K562 (cell line): ENCODE measurements around the gene ABHD5. TPM values are rescaled to one million over a fixed set of nuclear protein-coding genes. Genes with fewer than 3 reads are reported as not detected.

Experiments used
- ATAC-seq: fragments of 200-7000 bp; cut with Tn5 transposase; 3 replicates; pipeline ENCODE4 v1.9.1; 2020; ENCODE audit warnings: moderate library complexity
- BruUV-seq: library from RNA; stranded (reverse); fragments of 400-500 nt; replicated peaks from 2 replicates; lab custom pipeline; 2021; lab: Mats Ljungman, UMichigan
- CTCF ChIA-PET: fragments of 300-600 bp; formaldehyde crosslinking; extraction: SDS; loops from one replicate; lab custom pipeline; 2021; ENCODE audit warnings: low intra/inter-chr PET ratio; lab: Yijun Ruan, JAX
- POLR2A ChIA-PET: fragments of 300-600, 350-650 bp; sonication (Branson Sonifier 250); formaldehyde crosslinking; extraction: SDS; loops from one replicate; lab custom pipeline; 2021; ENCODE audit warnings: antibody characterized with exemption, inconsistent platforms; lab: Yijun Ruan, JAX
- DNase-seq, 4 experiments: peaks; one replicate each; pipeline versions ENCODE4 v3.0.0 to v3.0.0-alpha.2; 2011 to 2018; ENCODE audit warnings: low spot score in 3 of 4, mixed read lengths in 3 of 4; ENCODE audit errors: extremely low read depth in 1 of 4
- FAIRE-seq: peaks from 2 replicates; lab custom pipeline; 2011; peaks lifted over from hg19 to GRCh38; lab: Jason Lieb, UNC
- H2AFZ ChIP-seq: 2 replicates; pipeline ENCODE4 v1.6.0; 2011; ENCODE audit warnings: low read depth, low read length, control low read depth, inconsistent platforms
- H3K27ac ChIP-seq: fragments of 200-600 bp; 3 replicates; pipeline ENCODE4 v1.8.0; 2011; ENCODE audit warnings: low read depth, mild to moderate bottlenecking, control low read depth, inconsistent platforms, low read length, moderate library complexity, mixed read lengths; ENCODE audit errors: extremely low read depth
- H3K27me3 ChIP-seq, 2 experiments: fragments of 300-600 bp in 1 of 2; 2 replicates in 1 of 2; 3 replicates in 1 of 2; pipeline versions ENCODE4 v1.6.0 to v1.8.0; 2011; ENCODE audit warnings: inconsistent platforms in 2 of 2, low read length in 2 of 2, mild to moderate bottlenecking in 1 of 2, mixed read lengths in 1 of 2, moderate library complexity in 1 of 2; ENCODE audit not compliant: control insufficient read depth in 2 of 2, insufficient read depth in 2 of 2
- H3K36me3 ChIP-seq: fragments of 300-600 bp; 3 replicates; pipeline ENCODE4 v1.8.0; 2011; ENCODE audit warnings: mild to moderate bottlenecking, low read length, inconsistent platforms; ENCODE audit not compliant: control insufficient read depth, insufficient read depth
- H3K4me1 ChIP-seq, 2 experiments: fragments of 200-600 bp in 1 of 2; replicated peaks in 1 of 2; 2 replicates in 1 of 2; 3 replicates in 1 of 2; pipeline versions ENCODE4 v1.5.1 to v1.8.0; 2011; ENCODE audit warnings: inconsistent platforms in 2 of 2, low read length in 2 of 2, mild to moderate bottlenecking in 1 of 2, mixed read lengths in 1 of 2, moderate library complexity in 1 of 2; ENCODE audit not compliant: control insufficient read depth in 2 of 2, insufficient read depth in 2 of 2
- H3K4me2 ChIP-seq: 2 replicates; pipeline ENCODE4 v1.6.1; 2011; ENCODE audit warnings: low read length, control low read depth, inconsistent platforms, mixed read lengths; ENCODE audit not compliant: insufficient read depth
- H3K4me3 ChIP-seq: fragments of 200-600 bp; sonication (generic), shearing (Covaris generic); 2 replicates; pipeline ENCODE4 v1.5.1; 2016; ENCODE audit warnings: control low read depth, inconsistent platforms
- H3K79me2 ChIP-seq: fragments of 200-600 bp; 3 replicates; pipeline ENCODE4 v1.8.0; 2011; ENCODE audit warnings: low read length, inconsistent platforms; ENCODE audit not compliant: control insufficient read depth, insufficient read depth
- H3K9ac ChIP-seq, 2 experiments: 2 replicates each; pipeline versions ENCODE4 v1.6.0 to v1.6.1; 2011; ENCODE audit warnings: low read depth in 2 of 2, low read length in 2 of 2, control low read depth in 1 of 2, inconsistent platforms in 1 of 2, mild to moderate bottlenecking in 1 of 2, mixed read lengths in 1 of 2; ENCODE audit not compliant: insufficient read depth in 1 of 2
- H3K9me1 ChIP-seq: one replicate; pipeline ENCODE4 v1.6.0; 2011; ENCODE audit warnings: inconsistent platforms, mild to moderate bottlenecking, low read length, moderate library complexity; ENCODE audit not compliant: control insufficient read depth, insufficient read depth
- H3K9me3 ChIP-seq: replicated peaks from 2 replicates; pipeline ENCODE4 v1.5.1; 2011; ENCODE audit warnings: low read depth, low read length, inconsistent platforms; ENCODE audit not compliant: control insufficient read depth, insufficient read depth
- H4K20me1 ChIP-seq: replicated peaks from 2 replicates; pipeline ENCODE4 v1.6.1; 2011; ENCODE audit warnings: low read length, inconsistent platforms, mixed read lengths; ENCODE audit not compliant: control insufficient read depth, insufficient read depth
- FOSL1 ChIP-seq: fragments of 200-800 bp; sonication (Bioruptor generic); conservative IDR thresholded peaks from 2 replicates; pipeline ENCODE4 v1.6.1; 2016; ENCODE audit warnings: missing genetic modification characterization, missing compliant biosample characterization
- JUN ChIP-seq, 2 experiments: sonication (generic) in 1 of 2; formaldehyde crosslinking in 1 of 2; IDR thresholded peaks; 2 replicates each; pipeline versions ENCODE4 v1.6.1 to v1.8.0; 2012 to 2022; ENCODE audit warnings: borderline replicate concordance in 2 of 2, mild to moderate bottlenecking in 2 of 2, improper control_type of control experiment in 1 of 2, low read depth in 1 of 2, low read length in 1 of 2, missing genetic modification reagents in 1 of 2
- JUND ChIP-seq, 2 experiments: IDR thresholded peaks; 2 replicates in 1 of 2; 3 replicates in 1 of 2; pipeline ENCODE4 v1.6.1; 2011; ENCODE audit warnings: borderline replicate concordance in 2 of 2, low read depth in 2 of 2, low read length in 2 of 2, improper control_type of control experiment in 1 of 2, missing biosample characterization in 1 of 2, missing genetic modification characterization in 1 of 2, missing genetic modification reagents in 1 of 2
- NEUROD1 ChIP-seq: fragments of 150-350 bp; IDR thresholded peaks from 2 replicates; pipeline ENCODE4 v1.6.1; 2014; ENCODE audit warnings: borderline replicate concordance, low read length, low read depth; ENCODE audit not compliant: partially characterized antibody
- ZFP36 ChIP-seq: fragments of 150-350 bp; IDR thresholded peaks from 2 replicates; pipeline ENCODE4 v1.6.1; 2018; ENCODE audit warnings: low read length, low read depth; ENCODE audit not compliant: partially characterized antibody
- ZSCAN29 ChIP-seq: fragments of 450-650 bp; IDR thresholded peaks from 2 replicates; pipeline ENCODE4 v1.6.1; 2017
- in situ Hi-C: fragments of 300-500 bp; cut with MboI; formaldehyde crosslinking; loops from 4 replicates; pipeline ENCODE4 v1.15.0; 2018; ENCODE audit warnings: inconsistent platforms, mixed read lengths
- intact Hi-C: fragments of 100-400 bp; cut with micrococcal nuclease; formaldehyde crosslinking; loops from 2 replicates; pipeline ENCODE4 v1.14.2; 2022
- polyA plus RNA-seq, 8 experiments: library from polyadenylated mRNA; depleted of rRNA in 4 of 8; stranded (reverse) in 5 of 8; unstranded in 3 of 8; fragments of >200 nt; fragmentation: Nextera tagmentation in 2 of 8; fragmentation: Illumina TruSeq in 1 of 8; extraction: Ambion mirVana in 2 of 8; extraction: Trizol in 1 of 8; gene quantifications; 2 replicates each; pipeline versions ENCODE4 v1.2.1 to v1.2.3, GENCODE V29; 2011 to 2014; ENCODE audit warnings: inconsistent platforms in 1 of 8, missing spikeins in 1 of 8
- total RNA-seq, 7 experiments: library from RNA; depleted of rRNA in 6 of 7; stranded (reverse); fragments of >200 nt in 6 of 7; fragmentation: Illumina TruSeq in 2 of 7; extraction: Trizol in 2 of 7; gene quantifications; 2 replicates each; pipeline versions ENCODE4 v1.2.1 to v1.2.3, GENCODE V29; 2011 to 2021; ENCODE audit warnings: low replicate concordance in 1 of 7

ABHD5 gene
- total and polyA plus RNA-seq, 9 of the 15 experiments (the other 6 are each of a cell fraction or from before 2014, with no cell fraction given), result 27.8 to 61.7 (median 39.9) TPM

DNA sequence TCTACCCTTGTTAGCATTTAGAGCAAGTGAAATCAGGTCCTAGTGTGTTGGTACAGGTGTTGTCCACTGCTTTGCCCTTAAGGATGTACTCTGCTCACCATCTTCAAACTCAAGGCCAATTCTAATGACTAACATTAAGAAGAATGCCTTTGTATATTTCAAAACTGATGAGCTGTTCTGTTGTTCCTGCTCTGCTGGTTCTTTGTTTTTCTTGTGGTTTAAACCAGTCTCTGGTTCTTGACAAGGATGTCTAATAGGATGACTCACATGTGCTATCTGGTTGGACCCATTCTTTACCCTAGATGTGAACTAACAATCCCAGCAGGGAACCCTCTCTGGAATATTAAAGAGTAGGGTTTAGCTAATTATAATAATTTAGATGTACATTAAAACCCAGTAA lies 17.3 kb downstream of the ABHD5 start:
- Histone ChIP-seq H2AFZ (no peak overlapping the region), H3K9ac (no peak overlapping the region), H3K79me2 (peaks cover 23% of the 10 kb centered on the region; the same call in 2 of the 3 replicates), H3K9me1 (no peaks in the 10 kb centered on the region), H3K27ac (no peak overlapping the region), H3K36me3 (peaks cover 91% of the 10 kb centered on the region), H3K4me2 (no peak overlapping the region), H3K4me1 (no peaks in the 10 kb centered on the region), H4K20me1 (no peaks in the 10 kb centered on the region; the same call in 1 of the 2 replicates), H3K27me3 (no peaks in the 10 kb centered on the region), H3K9me3 (no peaks in the 10 kb centered on the region), H3K4me3 (no peak overlapping the region)
- intact Hi-C loops (no loop called here), in situ Hi-C loops (no loop called here)
- POLR2A ChIA-PET, result interaction anchor here (0.6 to 1.4 kb wide), 6 partner anchors 9 to 372 kb away, joined by 3 to 4 read pairs (median 4); no protein-coding TSS in a partner anchor
- FAIRE-seq (no peak), ATAC-seq (peak; percentile 32; the same call in 2 of the 3 replicates), DNase-seq (no peak)
- no peak for TF ChIP-seq ZSCAN29
- TF ChIP-seq JUN (IDR thresholded peaks at IDR 0.05; ENCODE audit: borderline replicate concordance, low read depth, low read length), result 0 out of 2 replicates have a peak, but pooled peaks have one; percentile 30
- no peak for TF ChIP-seq JUN (CRISPR knock-in tag; IDR thresholded peaks at IDR 0.05; ENCODE audit: borderline replicate concordance)
- peak; percentile 34; the same call in 1 of the 2 replicates for TF ChIP-seq JUND (IDR thresholded peaks at IDR 0.05; ENCODE audit: borderline replicate concordance, low read depth, low read length)
- peak; percentile 49; the same call in 1 of the 3 replicates for TF ChIP-seq JUND (tag; IDR thresholded peaks at IDR 0.05; ENCODE audit: borderline replicate concordance, low read depth, low read length)
- peak; percentile 83 for TF ChIP-seq FOSL1
- no peak for TF ChIP-seq NEUROD1
- TF ChIP-seq ZFP36, result peak; percentile 10
- CTCF ChIA-PET, result no interaction called here
- BruUV-seq, result no TSS peak
